GM12878 (cell line): ENCODE results near the gene HSD17B12. TPM values are rescaled to one million over a fixed set of nuclear protein-coding genes. Genes with fewer than 3 reads are reported as not detected.

Experiments used
- ATAC-seq: fragments of 200-7000 bp; cut with Tn5 transposase; 3 replicates; pipeline ENCODE4 v1.9.1; 2020; ENCODE audit warnings: mild to moderate bottlenecking, moderate library complexity
- BruUV-seq: library from RNA; stranded (reverse); fragments of 400-500 nt; replicated peaks from 2 replicates; lab custom pipeline; 2021; lab: Mats Ljungman, UMichigan
- CTCF ChIA-PET: fragments of 300-600 bp; sonication (Branson Sonifier 250); formaldehyde crosslinking; extraction: SDS; loops from one replicate; lab custom pipeline; 2021; ENCODE audit warnings: inconsistent platforms; lab: Yijun Ruan, JAX
- POLR2A ChIA-PET: fragments of 350-600 bp; formaldehyde crosslinking; extraction: SDS; loops from one replicate; lab custom pipeline; 2021; ENCODE audit warnings: inconsistent platforms; lab: Charles Lee
- RAD21 ChIA-PET: fragments of 300-600 bp; sonication (Branson Sonifier 250); formaldehyde crosslinking; loops from one replicate; lab custom pipeline; 2023; ENCODE audit warnings: antibody characterized with exemption; ENCODE audit not compliant: unreplicated experiment; lab: Charles Lee
- SMC1A ChIA-PET: fragments of 300-600 bp; sonication (Branson Sonifier 250); formaldehyde crosslinking; loops from one replicate; lab custom pipeline; 2023; ENCODE audit not compliant: unreplicated experiment, uncharacterized antibody; lab: Charles Lee
- DNase-seq: peaks from one replicate; pipeline ENCODE4 v3.0.0-alpha.2; 2011; ENCODE audit warnings: low read depth, low spot score
- FAIRE-seq: peaks from 3 replicates; lab custom pipeline; 2011; peaks lifted over from hg19 to GRCh38; lab: Jason Lieb, UNC
- H2AFZ ChIP-seq: 2 replicates; pipeline ENCODE4 v1.6.0; 2011; ENCODE audit warnings: low read depth, low read length, control low read depth; ENCODE audit not compliant: control insufficient read depth
- H3K27ac ChIP-seq: 2 replicates; pipeline ENCODE4 v1.5.1; 2011; ENCODE audit warnings: control low read depth; ENCODE audit not compliant: control insufficient read depth, insufficient read depth
- H3K27me3 ChIP-seq, 2 experiments: replicated peaks in 1 of 2; 2 replicates each; pipeline versions ENCODE4 v1.6.0 to v1.6.1; 2011; ENCODE audit warnings: low read length in 1 of 2; ENCODE audit not compliant: control insufficient read depth in 2 of 2, insufficient read depth in 2 of 2
- H3K36me3 ChIP-seq, 2 experiments: 2 replicates each; pipeline ENCODE4 v1.5.1; 2011; ENCODE audit warnings: low read length in 1 of 2; ENCODE audit not compliant: control insufficient read depth in 2 of 2, insufficient read depth in 2 of 2
- H3K4me1 ChIP-seq: 2 replicates; pipeline ENCODE4 v1.6.1; 2011; ENCODE audit warnings: mild to moderate bottlenecking, low read length, moderate library complexity, mixed read lengths; ENCODE audit not compliant: control insufficient read depth, insufficient read depth
- H3K4me2 ChIP-seq: 2 replicates; pipeline ENCODE4 v1.6.0; 2011; ENCODE audit warnings: control low read depth; ENCODE audit not compliant: control insufficient read depth, insufficient read depth
- H3K4me3 ChIP-seq: fragments of 200-600 bp; sonication (generic); 2 replicates; pipeline ENCODE4 v1.5.1; 2016
- H3K79me2 ChIP-seq: 2 replicates; pipeline ENCODE4 v1.6.0; 2011; ENCODE audit warnings: low read length; ENCODE audit not compliant: control insufficient read depth, insufficient read depth
- H3K9ac ChIP-seq: 2 replicates; pipeline ENCODE4 v1.8.0; 2011; ENCODE audit warnings: low read length, control low read depth, mixed read lengths; ENCODE audit not compliant: control insufficient read depth, insufficient read depth
- H3K9me3 ChIP-seq: replicated peaks from 3 replicates; pipeline ENCODE4 v1.5.1; 2011; ENCODE audit warnings: mild to moderate bottlenecking, low read length; ENCODE audit not compliant: control insufficient read depth, insufficient read depth
- H4K20me1 ChIP-seq: 2 replicates; pipeline ENCODE4 v1.6.0; 2011; ENCODE audit not compliant: control insufficient read depth, insufficient read depth
- ASH2L ChIP-seq: fragments of 300-600, 200-600 bp; sonication (generic); IDR thresholded peaks from 2 replicates; pipeline ENCODE4 v1.6.1; 2017; ENCODE audit warnings: low read depth, mild to moderate bottlenecking, borderline replicate concordance
- BRCA1 ChIP-seq: IDR thresholded peaks from 2 replicates; pipeline ENCODE4 v1.6.1; 2011; ENCODE audit warnings: low read depth, low read length, improper control_type of control experiment
- CREM ChIP-seq: IDR thresholded peaks from 2 replicates; pipeline ENCODE4 v1.6.1; 2014; ENCODE audit warnings: antibody characterized with exemption, low read depth
- ESRRA ChIP-seq: IDR thresholded peaks from 2 replicates; pipeline ENCODE4 v1.6.1; 2012; ENCODE audit warnings: mild to moderate bottlenecking, low read length, improper control_type of control experiment
- GABPA ChIP-seq: IDR thresholded peaks from 2 replicates; pipeline ENCODE4 v1.6.1; 2014; ENCODE audit warnings: antibody characterized with exemption, low read depth, mild to moderate bottlenecking, inconsistent platforms
- IKZF2 ChIP-seq, 2 experiments: fragments of 450-650 bp; IDR thresholded peaks; 2 replicates each; pipeline ENCODE4 v1.6.1; 2017; ENCODE audit warnings: mild to moderate bottlenecking in 2 of 2, moderate library complexity in 2 of 2
- PAX8 ChIP-seq: fragments of 450-650 bp; IDR thresholded peaks from 2 replicates; pipeline ENCODE4 v1.6.1; 2017; ENCODE audit warnings: mild to moderate bottlenecking, moderate library complexity
- PKNOX1 ChIP-seq: fragments of 450-650 bp; IDR thresholded peaks from 2 replicates; pipeline ENCODE4 v1.6.1; 2016; ENCODE audit warnings: mild to moderate bottlenecking
- TCF12 ChIP-seq: IDR thresholded peaks from 2 replicates; pipeline ENCODE4 v1.6.1; 2011; ENCODE audit warnings: low read depth, mild to moderate bottlenecking, low read length
- ZNF592 ChIP-seq: fragments of 450-650 bp; IDR thresholded peaks from 2 replicates; pipeline ENCODE4 v1.6.1; 2017; ENCODE audit warnings: mild to moderate bottlenecking, moderate library complexity
- WGBS: methylation state at CpG from one replicate; pipeline ENCODE4 v1.1.6; 2016; ENCODE audit warnings: low lambda C conversion rate; ENCODE audit not compliant: insufficient replicate concordance, insufficient coverage; ENCODE audit errors: missing lambda C conversion rate; 5-methylcytosine and 5-hydroxymethylcytosine counted together
- in situ Hi-C: fragments of 300-500 bp; cut with MboI; formaldehyde crosslinking; loops from 9 replicates; pipeline ENCODE4 v1.14.3; 2018; ENCODE audit warnings: mixed read lengths
- intact Hi-C: fragments of 100-400 bp; cut with micrococcal nuclease; formaldehyde crosslinking; loops from one replicate; pipeline ENCODE4 v1.14.2; 2022; ENCODE audit not compliant: unreplicated experiment
- polyA plus RNA-seq, 11 experiments: library from polyadenylated mRNA; depleted of rRNA in 4 of 11; unstranded in 6 of 11; stranded (reverse) in 5 of 11; fragments of >200 nt; fragmentation: Nextera tagmentation in 4 of 11; fragmentation: Illumina TruSeq in 1 of 11; extraction: Ambion mirVana in 4 of 11; extraction: Trizol in 1 of 11; gene quantifications; 1 replicate in 1 of 11; 2 replicates in 10 of 11; pipeline versions ENCODE4 v1.2.1 to v1.2.3, GENCODE V29; 2011 to 2016; ENCODE audit warnings: inconsistent platforms in 2 of 11, missing spikeins in 2 of 11, low read depth in 1 of 11
- total RNA-seq, 4 experiments: library from RNA; depleted of rRNA in 3 of 4; stranded (reverse); fragments of >200 nt in 3 of 4; fragmentation: Illumina TruSeq in 1 of 4; extraction: Trizol in 1 of 4; gene quantifications; 2 replicates each; pipeline versions ENCODE4 v1.2.1 to v1.2.3, GENCODE V29; 2013 to 2021

HSD17B12 gene
- total and polyA plus RNA-seq, 10 of the 15 experiments (the other 5 are each of a cell fraction or from before 2014, with no cell fraction given) = 23.6 to 88.0 (median 64.7) TPM

- no peaks in the 10 kb centered on the region for H3K27me3 ChIP-seq
- no peaks in the 10 kb centered on the region for H3K79me2 ChIP-seq
- 97% methylated on average over 7 of the region's 7 CpGs for WGBS
- BruUV-seq = no TSS peak
- intact Hi-C loops = no loop called here
- TF ChIP-seq GABPA (no peak), ASH2L (no peak), IKZF2 (IDR thresholded peaks at IDR 0.05) (no peak), ESRRA (no peak), ZNF592 (no peak), CREM (no peak), BRCA1 (no peak), PAX8 (no peak), TCF12 (no peak), PKNOX1 (no peak)
- POLR2A ChIA-PET = no interaction called here
- CTCF ChIA-PET = interaction anchor here (1.5 to 5.4 kb wide), 2 partner anchors 9 to 19 kb away, joined by 3 to 35 read pairs; no protein-coding TSS in a partner anchor
- H4K20me1 ChIP-seq = no peaks in the 10 kb centered on the region
- no peak overlapping the region for H3K4me3 ChIP-seq
- RAD21 ChIA-PET = interaction anchor here (0.7 kb wide), 1 partner anchor 462 kb away, joined by 3 read pairs; no protein-coding TSS in a partner anchor
- SMC1A ChIA-PET = interaction anchor here (2.3 kb wide), 1 partner anchor 17 kb away, joined by 5 read pairs; no protein-coding TSS in a partner anchor
- no peak overlapping the region for H3K4me2 ChIP-seq
- H3K9ac ChIP-seq = no peak overlapping the region
- DNase-seq = no peak
- H3K9me3 ChIP-seq = no peaks in the 10 kb centered on the region
- FAIRE-seq = no peak
- no peak overlapping the region for H3K27ac ChIP-seq
- no peaks in the 10 kb centered on the region; a peak in 2 of 4 replicates for H3K36me3 ChIP-seq
- no peaks in the 10 kb centered on the region for H3K4me1 ChIP-seq
- ATAC-seq = no peak
- H2AFZ ChIP-seq = no peak overlapping the region
- in situ Hi-C loops = no loop called here
Observed at GRCh38 chr11:43835104-43835503, 154.6 kb downstream of the HSD17B12 start.
